H9 (cell line): ENCODE results near the gene GATD1. TPM values are rescaled to one million over a fixed set of nuclear protein-coding genes. Genes with fewer than 3 reads are reported as not detected.

Experiments
- DNase-seq: peaks from one replicate; pipeline ENCODE4 v3.0.0-alpha.2; 2017
- H2AFZ ChIP-seq: one replicate; pipeline ENCODE4 v1.6.1; 2013; ENCODE audit warnings: mild to moderate bottlenecking, low read length, control low read depth, moderate library complexity
- H2AK5ac ChIP-seq: 2 replicates; pipeline ENCODE4 v1.6.1; 2013; ENCODE audit warnings: low read length, control low read depth, mixed read lengths; ENCODE audit not compliant: insufficient read length
- H2BK120ac ChIP-seq: one replicate; pipeline ENCODE4 v1.6.1; 2013; ENCODE audit warnings: low read depth, mild to moderate bottlenecking, low read length, control low read depth, inconsistent platforms; ENCODE audit not compliant: poor library complexity, severe bottlenecking
- H2BK12ac ChIP-seq: 2 replicates; pipeline ENCODE4 v1.6.1; 2013; ENCODE audit warnings: low read length, control low read depth, mixed read lengths, low read depth; ENCODE audit not compliant: insufficient read length
- H2BK15ac ChIP-seq: 2 replicates; pipeline ENCODE4 v1.6.1; 2013; ENCODE audit warnings: low read depth, low read length, control low read depth
- H2BK20ac ChIP-seq: one replicate; pipeline ENCODE4 v1.6.1; 2013; ENCODE audit warnings: low read depth, mild to moderate bottlenecking, low read length, control low read depth, inconsistent platforms; ENCODE audit not compliant: poor library complexity, severe bottlenecking
- H2BK5ac ChIP-seq: 2 replicates; pipeline ENCODE4 v1.6.1; 2013; ENCODE audit warnings: low read length, control low read depth, mixed read lengths; ENCODE audit not compliant: insufficient read length
- H3K14ac ChIP-seq: 2 replicates; pipeline ENCODE4 v1.6.1; 2013; ENCODE audit warnings: low read length, control low read depth; ENCODE audit not compliant: insufficient read depth
- H3K18ac ChIP-seq: 2 replicates; pipeline ENCODE4 v1.6.1; 2013; ENCODE audit warnings: low read depth, mild to moderate bottlenecking, mixed read lengths, low read length, control low read depth; ENCODE audit not compliant: insufficient read length
- H3K23ac ChIP-seq: 2 replicates; pipeline ENCODE4 v1.6.1; 2013; ENCODE audit warnings: low read length, control low read depth, mixed read lengths, low read depth; ENCODE audit not compliant: insufficient read length
- H3K23me2 ChIP-seq: 2 replicates; pipeline ENCODE4 v1.6.1; 2013; ENCODE audit warnings: low read depth, mild to moderate bottlenecking, mixed read lengths, low read length, control low read depth; ENCODE audit not compliant: insufficient read length, poor library complexity, severe bottlenecking
- H3K27ac ChIP-seq: 2 replicates; pipeline ENCODE4 v1.5.1; 2013; ENCODE audit warnings: low read length, control low read depth, mixed read lengths, low read depth; ENCODE audit not compliant: insufficient read length
- H3K27me3 ChIP-seq: 2 replicates; pipeline ENCODE4 v1.6.1; 2013; ENCODE audit warnings: low read length, control low read depth, inconsistent platforms; ENCODE audit not compliant: insufficient read depth
- H3K4ac ChIP-seq: 2 replicates; pipeline ENCODE4 v1.6.1; 2013; ENCODE audit warnings: low read depth, mild to moderate bottlenecking, control low read depth, inconsistent platforms, low read length, moderate library complexity
- H3K4me1 ChIP-seq: 2 replicates; pipeline ENCODE4 v1.6.1; 2013; ENCODE audit warnings: low read length, control low read depth, inconsistent platforms; ENCODE audit not compliant: insufficient read depth
- H3K4me2 ChIP-seq: 2 replicates; pipeline ENCODE4 v1.6.1; 2013; ENCODE audit warnings: low read length, control low read depth, mixed read lengths; ENCODE audit not compliant: insufficient read length, insufficient read depth
- H3K56ac ChIP-seq: 2 replicates; pipeline ENCODE4 v1.6.1; 2013; ENCODE audit warnings: low read depth, mild to moderate bottlenecking, mixed read lengths, low read length, control low read depth; ENCODE audit not compliant: insufficient read length
- H3K79me1 ChIP-seq: 2 replicates; pipeline ENCODE4 v1.6.1; 2013; ENCODE audit warnings: low read depth, mild to moderate bottlenecking, moderate library complexity, low read length, control low read depth, inconsistent platforms; ENCODE audit not compliant: insufficient read depth, poor library complexity, severe bottlenecking
- H3K79me2 ChIP-seq: 2 replicates; pipeline ENCODE4 v1.6.1; 2013; ENCODE audit warnings: low read length, control low read depth, inconsistent platforms; ENCODE audit not compliant: insufficient read depth
- H3K9ac ChIP-seq: 2 replicates; pipeline ENCODE4 v1.6.1; 2013; ENCODE audit warnings: low read length, control low read depth, mixed read lengths; ENCODE audit not compliant: insufficient read length; ENCODE audit errors: extremely low read depth
- H3K9me3 ChIP-seq: one replicate; pipeline ENCODE4 v1.6.1; 2013; ENCODE audit warnings: low read depth, low read length, inconsistent platforms; ENCODE audit not compliant: control insufficient read depth
- H3T11ph ChIP-seq: one replicate; pipeline ENCODE4 v1.6.1; 2013; ENCODE audit warnings: mild to moderate bottlenecking, low read length, control low read depth, inconsistent platforms
- H4K20me1 ChIP-seq: one replicate; pipeline ENCODE4 v1.6.1; 2013; ENCODE audit not compliant: control insufficient read depth, insufficient read length, insufficient read depth
- H4K5ac ChIP-seq: 2 replicates; pipeline ENCODE4 v1.6.1; 2013; ENCODE audit warnings: low read depth, mild to moderate bottlenecking, mixed read lengths, low read length, control low read depth; ENCODE audit not compliant: insufficient read length
- H4K8ac ChIP-seq: replicated peaks from 2 replicates; pipeline ENCODE4 v1.6.1; 2013; ENCODE audit warnings: low read length, control low read depth, mixed read lengths, low read depth; ENCODE audit not compliant: insufficient read length
- H4K91ac ChIP-seq: 2 replicates; pipeline ENCODE4 v1.6.1; 2013; ENCODE audit warnings: low read depth, mild to moderate bottlenecking, moderate library complexity, mixed read lengths, low read length, control low read depth; ENCODE audit not compliant: insufficient read length
- H3K27ac Mint-ChIP-seq, 3 experiments: 2 replicates in 2 of 3; 3 replicates in 1 of 3; pipeline ENCODE4 v1.8.0; 2020 to 2021; ENCODE audit warnings: mixed read lengths in 3 of 3, mild to moderate bottlenecking in 1 of 3, moderate library complexity in 1 of 3
- H3K27me3 Mint-ChIP-seq: 2 replicates; pipeline ENCODE4 v1.8.0; 2021; ENCODE audit warnings: low read depth, mild to moderate bottlenecking, moderate library complexity, mixed read lengths
- H3K36me3 Mint-ChIP-seq, 3 experiments: 2 replicates in 2 of 3; 3 replicates in 1 of 3; pipeline ENCODE4 v1.8.0; 2020 to 2021; ENCODE audit warnings: low read depth in 3 of 3, mixed read lengths in 3 of 3; ENCODE audit not compliant: insufficient read depth in 1 of 3
- H3K4me1 Mint-ChIP-seq, 2 experiments: 2 replicates each; pipeline ENCODE4 v1.8.0; 2020; ENCODE audit warnings: mixed read lengths in 2 of 2
- H3K4me3 Mint-ChIP-seq, 2 experiments: 2 replicates in 1 of 2; 3 replicates in 1 of 2; pipeline ENCODE4 v1.8.0; 2020 to 2021; ENCODE audit warnings: mild to moderate bottlenecking in 2 of 2, mixed read lengths in 2 of 2, moderate library complexity in 1 of 2
- H3K9me3 Mint-ChIP-seq, 2 experiments: 2 replicates in 1 of 2; 3 replicates in 1 of 2; pipeline ENCODE4 v1.8.0; 2020; ENCODE audit warnings: mild to moderate bottlenecking in 2 of 2, mixed read lengths in 2 of 2, moderate library complexity in 1 of 2
- CTCF ChIP-seq: fragments of 200-600 bp; sonication (generic); conservative IDR thresholded peaks from 3 replicates; pipeline ENCODE4 v1.8.0; 2021; ENCODE audit warnings: antibody characterized with exemption, mild to moderate bottlenecking
- WGBS: extraction: QIAGEN DNeasy Blood & Tissue Kit; methylation state at CpG from one replicate; pipeline ENCODE4 v1.1.7; 2013; ENCODE audit warnings: missing lambda C conversion rate, low lambda C conversion rate, mixed read lengths; ENCODE audit not compliant: insufficient read length; ENCODE audit errors: extremely low coverage; 5-methylcytosine and 5-hydroxymethylcytosine counted together
- total RNA-seq: library from RNA; stranded (reverse); gene quantifications from 2 replicates; pipeline ENCODE4 v1.2.1, GENCODE V29; 2021

The GATD1 gene
- total RNA-seq, 1 experiment from 2014 or later, result 60.0 TPM

- no peak overlapping the region for H3K23ac ChIP-seq
- H3K79me2 ChIP-seq, result no peaks in the 10 kb centered on the region
- DNase-seq, result no peak
- no peak overlapping the region for H2BK15ac ChIP-seq
- H3K56ac ChIP-seq, result no peak overlapping the region
- peaks cover 2% of the 10 kb centered on the region for H4K20me1 ChIP-seq
- H3K18ac ChIP-seq, result no peak overlapping the region
- H3K79me1 ChIP-seq, result no peaks in the 10 kb centered on the region
- no peak overlapping the region for H3T11ph ChIP-seq
- H3K4ac ChIP-seq, result no peak overlapping the region
- no peak overlapping the region for H2AK5ac ChIP-seq
- H3K27ac ChIP-seq, result no peak overlapping the region
- H3K9ac ChIP-seq, result no peak overlapping the region
- H4K8ac ChIP-seq, result no peak overlapping the region
- peaks cover 16 to 39% of the 10 kb centered on the region in 2 experiments for H3K4me1 Mint-ChIP-seq
- WGBS, result no CpG with 5 or more reads among the region's 15 CpGs
- H4K91ac ChIP-seq, result no peak overlapping the region
- no peak overlapping the region for H2BK12ac ChIP-seq
- H3K4me3 Mint-ChIP-seq, result no peak overlapping the region
- TF ChIP-seq CTCF, result no peak
- no peaks in the 10 kb centered on the region for H3K9me3 ChIP-seq
- H3K36me3 Mint-ChIP-seq, result peaks cover 0 to 16% (median 3%) of the 10 kb centered on the region in 3 experiments; a peak in 2 of 7 replicates
- no peak overlapping the region for H2AFZ ChIP-seq
- H3K9me3 Mint-ChIP-seq, result no peaks in the 10 kb centered on the region
- H3K14ac ChIP-seq, result no peak overlapping the region
- H2BK120ac ChIP-seq, result no peak overlapping the region
- H3K23me2 ChIP-seq, result peaks cover 11% of the 10 kb centered on the region
- H2BK20ac ChIP-seq, result no peak overlapping the region
- H2BK5ac ChIP-seq, result no peak overlapping the region
- no peaks in the 10 kb centered on the region for H3K27me3 ChIP-seq
- no peaks in the 10 kb centered on the region for H3K27me3 Mint-ChIP-seq
- no peak overlapping the region for H4K5ac ChIP-seq
- no peak overlapping the region for H3K4me2 ChIP-seq
- no peak overlapping the region for H3K27ac Mint-ChIP-seq
- no peaks in the 10 kb centered on the region; the same call in 1 of the 2 replicates for H3K4me1 ChIP-seq
Measured at GRCh38 chr11:792535-792821, 15.2 kb upstream of the GATD1 start.
